ENCODE results near the gene PSMD14.
A peak's percentile ranks its signal among the peaks of the same experiment; 100 is the strongest.

PSMD14 gene

DNA sequence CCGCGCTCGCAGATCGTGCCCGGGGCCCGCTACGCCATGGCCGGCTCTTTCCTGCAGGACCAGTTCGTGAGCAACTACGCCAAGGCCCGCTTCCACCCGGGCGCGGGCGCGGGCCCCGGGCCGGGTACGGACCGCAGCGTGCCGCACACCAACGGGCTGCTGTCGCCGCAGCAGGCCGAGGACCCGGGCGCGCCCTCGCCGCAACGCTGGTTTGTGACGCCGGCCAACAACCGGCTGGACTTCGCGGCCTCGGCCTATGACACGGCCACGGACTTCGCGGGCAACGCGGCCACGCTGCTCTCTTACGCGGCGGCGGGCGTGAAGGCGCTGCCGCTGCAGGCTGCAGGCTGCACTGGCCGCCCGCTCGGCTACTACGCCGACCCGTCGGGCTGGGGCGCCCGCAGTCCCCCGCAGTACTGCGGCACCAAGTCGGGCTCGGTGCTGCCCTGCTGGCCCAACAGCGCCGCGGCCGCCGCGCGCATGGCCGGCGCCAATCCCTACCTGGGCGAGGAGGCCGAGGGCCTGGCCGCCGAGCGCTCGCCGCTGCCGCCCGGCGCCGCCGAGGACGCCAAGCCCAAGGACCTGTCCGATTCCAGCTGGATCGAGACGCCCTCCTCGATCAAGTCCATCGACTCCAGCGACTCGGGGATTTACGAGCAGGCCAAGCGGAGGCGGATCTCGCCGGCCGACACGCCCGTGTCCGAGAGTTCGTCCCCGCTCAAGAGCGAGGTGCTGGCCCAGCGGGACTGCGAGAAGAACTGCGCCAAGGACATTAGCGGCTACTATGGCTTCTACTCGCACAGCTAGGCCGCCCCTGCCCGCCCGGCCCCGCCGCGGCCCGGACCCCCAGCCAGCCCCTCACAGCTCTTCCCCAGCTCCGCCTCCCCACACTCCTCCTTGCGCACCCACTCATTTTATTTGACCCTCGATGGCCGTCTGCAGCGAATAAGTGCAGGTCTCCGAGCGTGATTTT lies 115.5 kb downstream of the PSMD14 start:
- Histone ChIP-seq H3K4me1 (no peaks in the 10 kb centered on the region), H3K27me3 (peaks cover 79% of the 10 kb centered on the region), H3K9me3 (no peaks in the 10 kb centered on the region), H3K36me3 (no peaks in the 10 kb centered on the region), H3K4me3 (ENCODE audit: low read depth, low read length) (peak overlapping the region; percentile 26)
- DNase-seq = no peak
- TF ChIP-seq, protein P1, sequence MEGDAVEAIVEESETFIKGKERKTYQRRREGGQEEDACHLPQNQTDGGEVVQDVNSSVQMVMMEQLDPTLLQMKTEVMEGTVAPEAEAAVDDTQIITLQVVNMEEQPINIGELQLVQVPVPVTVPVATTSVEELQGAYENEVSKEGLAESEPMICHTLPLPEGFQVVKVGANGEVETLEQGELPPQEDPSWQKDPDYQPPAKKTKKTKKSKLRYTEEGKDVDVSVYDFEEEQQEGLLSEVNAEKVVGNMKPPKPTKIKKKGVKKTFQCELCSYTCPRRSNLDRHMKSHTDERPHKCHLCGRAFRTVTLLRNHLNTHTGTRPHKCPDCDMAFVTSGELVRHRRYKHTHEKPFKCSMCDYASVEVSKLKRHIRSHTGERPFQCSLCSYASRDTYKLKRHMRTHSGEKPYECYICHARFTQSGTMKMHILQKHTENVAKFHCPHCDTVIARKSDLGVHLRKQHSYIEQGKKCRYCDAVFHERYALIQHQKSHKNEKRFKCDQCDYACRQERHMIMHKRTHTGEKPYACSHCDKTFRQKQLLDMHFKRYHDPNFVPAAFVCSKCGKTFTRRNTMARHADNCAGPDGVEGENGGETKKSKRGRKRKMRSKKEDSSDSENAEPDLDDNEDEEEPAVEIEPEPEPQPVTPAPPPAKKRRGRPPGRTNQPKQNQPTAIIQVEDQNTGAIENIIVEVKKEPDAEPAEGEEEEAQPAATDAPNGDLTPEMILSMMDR (IDR thresholded peaks at IDR 0.05; ENCODE audit: low read depth, low read length) = no peak

- peaks cover 74% of the 10 kb centered on the region for H3K27me3 ChIP-seq
- H3K4me3 ChIP-seq (ENCODE audit: low read depth, low read length) = no peak overlapping the region
- no peak for DNase-seq
- H3K9me3 ChIP-seq = no peaks in the 10 kb centered on the region
- no peaks in the 10 kb centered on the region for H3K4me1 ChIP-seq
- H3K36me3 ChIP-seq = no peaks in the 10 kb centered on the region
- TF ChIP-seq, protein P1 (IDR thresholded peaks at IDR 0.05; ENCODE audit: low read depth, low read length) = no peak
Measured at GRCh38 chr2:161424394-161424769, 116.2 kb downstream of the PSMD14 start.

DNA sequence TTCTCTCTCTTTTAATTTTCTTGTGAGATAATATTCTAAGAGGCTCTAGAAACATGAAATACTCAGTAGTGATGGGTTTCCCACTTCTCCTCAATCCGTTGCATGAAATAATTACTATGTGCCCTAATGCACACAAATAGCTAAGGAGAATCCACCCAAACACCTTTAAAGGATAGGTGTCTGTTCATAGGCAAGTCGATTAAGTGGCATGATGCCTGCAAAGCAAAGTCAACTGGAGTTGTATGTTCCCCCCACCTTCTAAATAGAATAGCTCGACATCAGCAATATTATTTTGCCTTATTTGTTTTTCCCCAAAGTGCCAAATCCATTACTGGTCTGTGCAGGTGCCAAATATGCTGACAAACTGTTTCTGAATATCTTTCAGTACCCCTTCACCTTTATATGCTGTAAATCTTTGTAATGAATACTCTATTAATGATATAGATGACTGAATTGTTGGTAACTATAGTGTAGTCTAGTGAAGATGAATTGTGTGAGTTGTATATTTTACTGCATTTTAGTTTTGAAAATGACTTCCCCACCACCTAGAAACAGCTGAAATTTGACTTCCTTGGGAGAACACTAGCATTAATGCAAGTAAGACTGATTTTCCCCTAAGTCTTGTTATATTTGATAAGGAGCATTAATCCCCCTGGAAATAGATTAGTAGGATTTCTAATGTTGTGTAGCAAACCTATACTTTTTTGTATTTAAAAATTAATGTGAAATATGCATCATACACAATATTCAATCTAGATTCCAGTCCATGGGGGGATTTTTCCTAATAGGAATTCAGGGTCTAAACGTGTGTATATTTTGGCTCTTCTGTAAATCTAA lies 116.9 kb downstream of the PSMD14 start:
- TF ChIP-seq, protein P1 (IDR thresholded peaks at IDR 0.05; ENCODE audit: low read depth, low read length) = no peak
- peaks cover 71% of the 10 kb centered on the region for H3K27me3 ChIP-seq
- DNase-seq = no peak
- H3K9me3 ChIP-seq = no peaks in the 10 kb centered on the region
- H3K4me1 ChIP-seq = no peaks in the 10 kb centered on the region
- H3K4me3 ChIP-seq (ENCODE audit: low read depth, low read length) = no peak overlapping the region
- no peaks in the 10 kb centered on the region for H3K36me3 ChIP-seq

DNA sequence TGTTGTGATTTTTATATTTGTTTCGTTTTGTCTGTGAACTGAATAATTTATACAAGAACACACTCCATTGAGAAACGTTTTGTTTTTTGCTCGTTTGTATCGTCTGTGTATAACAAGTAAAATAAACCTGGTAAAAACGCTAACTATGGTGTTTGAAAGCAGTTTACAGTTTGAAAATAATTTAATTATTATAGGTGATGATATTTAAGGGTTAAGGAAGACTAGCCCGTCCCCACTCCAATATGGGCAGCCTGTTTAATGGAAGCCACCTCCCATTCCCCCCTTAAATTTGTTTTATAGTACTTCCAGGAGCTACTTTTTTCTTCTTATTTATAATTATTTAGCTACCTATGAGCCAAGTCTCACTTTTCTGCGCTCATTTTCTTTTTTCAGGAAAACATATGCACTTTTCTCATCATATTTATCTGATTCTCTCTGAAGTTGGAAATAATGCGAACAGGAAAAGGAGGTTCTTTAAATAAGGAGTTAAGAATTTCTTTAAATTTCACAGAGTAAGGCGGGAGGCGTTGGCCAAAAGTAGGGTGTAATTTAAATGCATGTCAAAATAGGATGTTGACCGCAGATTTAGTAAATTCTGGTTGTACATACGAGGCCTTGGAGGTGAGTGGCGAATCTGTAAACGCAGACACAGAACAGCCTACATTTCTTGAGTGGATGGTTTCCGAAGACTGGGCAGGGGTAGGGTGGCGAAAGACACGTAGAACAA lies 117.7 kb downstream of the PSMD14 start:
- peaks cover 76% of the 10 kb centered on the region for H3K27me3 ChIP-seq
- no peak overlapping the region for H3K4me3 ChIP-seq (ENCODE audit: low read depth, low read length)
- TF ChIP-seq, protein P1 (IDR thresholded peaks at IDR 0.05; ENCODE audit: low read depth, low read length) = no peak
- H3K4me1 ChIP-seq = no peaks in the 10 kb centered on the region
- H3K9me3 ChIP-seq = no peaks in the 10 kb centered on the region
- no peak for DNase-seq
- no peaks in the 10 kb centered on the region for H3K36me3 ChIP-seq

DNA sequence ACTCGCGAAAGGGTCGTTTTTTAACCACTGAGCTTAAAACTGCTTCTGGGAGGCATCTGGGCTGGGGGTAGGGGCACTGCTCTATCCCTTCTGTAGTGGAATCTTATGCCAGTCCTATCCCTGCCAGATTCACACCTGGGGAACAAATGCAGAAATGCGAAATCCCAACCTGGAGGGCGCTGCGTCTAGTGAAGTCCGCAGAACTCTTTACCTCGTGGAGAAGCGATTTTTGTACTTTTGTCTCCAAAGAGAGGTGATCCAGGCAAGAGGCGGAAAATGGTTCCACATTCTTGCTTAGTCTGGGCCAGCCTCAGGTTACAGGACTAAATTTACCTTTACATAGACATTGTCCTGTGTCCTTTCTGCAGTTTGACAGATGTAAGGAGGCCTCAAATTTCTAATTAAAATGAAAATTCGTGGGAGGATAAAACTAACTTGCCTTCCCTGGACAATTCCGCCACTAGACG lies 118.3 kb downstream of the PSMD14 start:
- H3K4me1 ChIP-seq = no peaks in the 10 kb centered on the region
- no peak for DNase-seq
- TF ChIP-seq, protein P1 (IDR thresholded peaks at IDR 0.05; ENCODE audit: low read depth, low read length) = peak; percentile 55
- H3K9me3 ChIP-seq = no peaks in the 10 kb centered on the region
- H3K4me3 ChIP-seq (ENCODE audit: low read depth, low read length) = no peak overlapping the region
- no peaks in the 10 kb centered on the region for H3K36me3 ChIP-seq
- peaks cover 76% of the 10 kb centered on the region for H3K27me3 ChIP-seq

Measured in BE2C (cell line).